Fibroblast of the aortic adventitia (primary cell): Measurements from ENCODE around the gene SLCO3A1. TPM values are rescaled to one million over a fixed set of nuclear protein-coding genes. Genes with fewer than 3 reads are reported as not detected.

Experiments used
- DNase-seq: peaks from one replicate; pipeline ENCODE4 v3.0.0-alpha.2; 2010; ENCODE audit warnings: low read depth
- H3K4me3 ChIP-seq: 2 replicates; pipeline ENCODE4 v1.5.1; 2011; ENCODE audit warnings: low read depth, mild to moderate bottlenecking, control low read depth, low read length, moderate library complexity
- total RNA-seq: library from RNA; depleted of rRNA; stranded (reverse); fragments of >200 nt; gene quantifications from 2 replicates; pipeline ENCODE4 v1.2.3, GENCODE V29; 2012; ENCODE audit warnings: low replicate concordance
- TF ChIP-seq, protein P1 (sequence below): IDR thresholded peaks from 2 replicates; pipeline ENCODE4 v1.5.1; 2011; ENCODE audit warnings: mild to moderate bottlenecking, low read length, control low read depth, inconsistent platforms; ENCODE audit not compliant: insufficient read depth

SLCO3A1 gene
- total RNA-seq, 1 donor = 8.9 TPM

DNA sequence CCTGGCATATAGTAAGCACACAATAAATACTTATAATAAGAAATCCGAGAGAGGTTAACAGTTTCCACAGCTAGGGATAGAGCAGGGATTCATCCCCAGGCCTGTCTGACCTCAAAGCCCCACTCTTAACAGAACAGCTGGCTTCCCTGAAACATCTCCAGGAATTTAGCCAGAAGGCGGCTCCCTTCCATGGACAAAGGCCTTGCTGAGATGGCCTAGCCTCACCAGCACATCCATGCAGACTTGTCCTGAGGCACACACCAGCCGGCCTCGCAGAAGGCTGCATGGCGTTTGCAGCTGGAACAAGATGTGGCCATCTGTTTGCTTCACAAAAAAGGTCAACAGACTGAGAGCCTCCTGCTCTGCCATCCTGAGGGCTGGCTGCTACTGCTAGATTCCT lies 245.4 kb downstream of the SLCO3A1 start:
- H3K4me3 ChIP-seq = no peak overlapping the region
- TF ChIP-seq, protein P1, sequence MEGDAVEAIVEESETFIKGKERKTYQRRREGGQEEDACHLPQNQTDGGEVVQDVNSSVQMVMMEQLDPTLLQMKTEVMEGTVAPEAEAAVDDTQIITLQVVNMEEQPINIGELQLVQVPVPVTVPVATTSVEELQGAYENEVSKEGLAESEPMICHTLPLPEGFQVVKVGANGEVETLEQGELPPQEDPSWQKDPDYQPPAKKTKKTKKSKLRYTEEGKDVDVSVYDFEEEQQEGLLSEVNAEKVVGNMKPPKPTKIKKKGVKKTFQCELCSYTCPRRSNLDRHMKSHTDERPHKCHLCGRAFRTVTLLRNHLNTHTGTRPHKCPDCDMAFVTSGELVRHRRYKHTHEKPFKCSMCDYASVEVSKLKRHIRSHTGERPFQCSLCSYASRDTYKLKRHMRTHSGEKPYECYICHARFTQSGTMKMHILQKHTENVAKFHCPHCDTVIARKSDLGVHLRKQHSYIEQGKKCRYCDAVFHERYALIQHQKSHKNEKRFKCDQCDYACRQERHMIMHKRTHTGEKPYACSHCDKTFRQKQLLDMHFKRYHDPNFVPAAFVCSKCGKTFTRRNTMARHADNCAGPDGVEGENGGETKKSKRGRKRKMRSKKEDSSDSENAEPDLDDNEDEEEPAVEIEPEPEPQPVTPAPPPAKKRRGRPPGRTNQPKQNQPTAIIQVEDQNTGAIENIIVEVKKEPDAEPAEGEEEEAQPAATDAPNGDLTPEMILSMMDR = no peak
- peak; percentile 16 for DNase-seq

- no peak overlapping the region for H3K4me3 ChIP-seq
- DNase-seq = no peak
- TF ChIP-seq, protein P1 = no peak
These were observed 246.8 kb downstream of the SLCO3A1 start for GRCh38 chr15:92100301-92100700.

- no peak for DNase-seq
- no peak overlapping the region for H3K4me3 ChIP-seq
- TF ChIP-seq, protein P1 = no peak
These were observed 247.2 kb downstream of the SLCO3A1 start for GRCh38 chr15:92100751-92101150.

GRCh38 chr15:92101708-92102394 lies 248.3 kb downstream of the SLCO3A1 start:
- no peak for DNase-seq
- no peak overlapping the region for H3K4me3 ChIP-seq
- TF ChIP-seq, protein P1 = no peak

GRCh38 chr15:92102395-92102755 lies 248.9 kb downstream of the SLCO3A1 start:
- no peak overlapping the region for H3K4me3 ChIP-seq
- DNase-seq = no peak
- TF ChIP-seq, protein P1 = no peak

DNA sequence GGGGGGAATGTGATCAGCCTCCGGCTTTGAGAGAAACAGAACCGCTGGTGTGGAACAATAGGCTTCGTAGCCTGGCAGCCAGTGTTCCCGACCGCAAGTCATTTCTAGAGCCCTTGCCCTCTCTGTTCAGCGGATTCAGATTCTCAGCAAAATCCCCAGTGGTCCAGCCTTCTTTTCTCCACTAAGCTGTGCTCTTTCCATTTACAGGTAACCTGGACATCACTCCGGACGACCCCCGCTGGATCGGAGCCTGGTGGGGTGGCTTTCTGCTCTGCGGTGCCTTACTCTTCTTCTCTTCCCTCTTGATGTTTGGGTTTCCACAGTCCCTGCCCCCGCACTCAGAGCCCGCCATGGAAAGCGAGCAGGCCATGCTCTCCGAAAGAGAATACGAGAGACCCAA lies 250.6 kb downstream of the SLCO3A1 start:
- no peak for DNase-seq
- H3K4me3 ChIP-seq = no peak overlapping the region
- TF ChIP-seq, protein P1 = no peak

GRCh38 chr15:92105611-92106010 lies 252.1 kb downstream of the SLCO3A1 start:
- DNase-seq = no peak
- no peak overlapping the region for H3K4me3 ChIP-seq
- TF ChIP-seq, protein P1 = no peak
